Bone marrow (tissue), 2 donors: ENCODE results near the gene GALNT2.

Source experiments
- DNase-seq, 2 donors: peaks; one replicate each; lab custom pipeline; 2025; lab: John Stamatoyannopoulos, UW

The GALNT2 gene

GRCh38 chr1:230262867-230263567 lies 196.0 kb downstream of the GALNT2 start:
- no peak for DNase-seq

DNA sequence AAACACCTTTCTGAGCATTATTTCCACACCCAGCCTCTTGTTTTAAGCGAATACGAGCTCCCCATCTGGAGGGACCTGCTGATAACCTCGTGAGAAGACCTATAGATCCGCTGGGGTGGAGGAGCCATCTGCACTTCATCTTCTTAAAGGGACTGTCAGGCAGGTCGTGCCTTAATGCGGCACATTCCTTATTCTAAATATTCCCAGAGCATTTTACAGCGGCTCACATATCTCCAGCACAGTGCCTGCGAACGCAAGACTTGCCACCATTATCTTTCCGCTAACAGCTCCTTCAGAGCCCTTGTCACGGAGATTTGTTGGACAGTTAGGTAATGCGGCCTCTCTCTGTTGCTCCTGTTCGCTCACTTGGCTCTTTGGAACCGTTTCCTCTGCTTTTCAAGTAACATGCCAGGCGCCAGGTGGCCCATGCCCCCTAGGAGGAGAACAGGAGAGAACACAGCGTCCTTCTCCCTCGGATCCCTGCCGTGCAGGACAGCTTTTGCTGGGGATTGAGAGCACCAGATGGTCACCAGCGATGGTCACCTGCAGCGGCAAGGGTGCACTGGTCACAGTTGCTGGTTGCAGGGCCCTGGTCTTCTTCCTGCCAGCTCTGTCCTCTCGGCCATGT lies 196.6 kb downstream of the GALNT2 start:
- no peak for DNase-seq

DNA sequence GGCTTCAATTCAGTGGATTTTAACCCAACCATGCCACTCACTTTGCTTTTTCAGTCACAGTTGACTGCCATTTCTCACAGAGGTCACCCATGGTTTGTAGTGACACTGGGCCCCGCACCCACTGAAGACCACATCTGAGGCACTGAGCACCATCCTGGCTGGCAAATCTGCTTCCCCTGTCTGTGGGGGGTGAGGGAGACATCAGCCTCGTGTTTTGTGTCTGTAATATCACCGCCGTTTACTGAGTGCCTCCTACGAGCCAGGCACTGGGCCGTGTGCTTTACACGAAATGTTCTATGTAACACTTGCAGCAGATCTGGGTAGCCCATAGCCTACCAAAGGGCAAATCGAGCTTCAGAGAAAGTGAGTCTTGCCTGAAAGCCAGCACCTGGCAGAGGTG lies 197.3 kb downstream of the GALNT2 start:
- no peak for DNase-seq

GRCh38 chr1:230265200-230266115 lies 198.4 kb downstream of the GALNT2 start:
- no peak for DNase-seq

- DNase-seq = no peak
These were observed 199.4 kb downstream of the GALNT2 start for GRCh38 chr1:230266456-230266855.

- DNase-seq = no peak
These were observed 200.5 kb downstream of the GALNT2 start for GRCh38 chr1:230267338-230268065.

DNA sequence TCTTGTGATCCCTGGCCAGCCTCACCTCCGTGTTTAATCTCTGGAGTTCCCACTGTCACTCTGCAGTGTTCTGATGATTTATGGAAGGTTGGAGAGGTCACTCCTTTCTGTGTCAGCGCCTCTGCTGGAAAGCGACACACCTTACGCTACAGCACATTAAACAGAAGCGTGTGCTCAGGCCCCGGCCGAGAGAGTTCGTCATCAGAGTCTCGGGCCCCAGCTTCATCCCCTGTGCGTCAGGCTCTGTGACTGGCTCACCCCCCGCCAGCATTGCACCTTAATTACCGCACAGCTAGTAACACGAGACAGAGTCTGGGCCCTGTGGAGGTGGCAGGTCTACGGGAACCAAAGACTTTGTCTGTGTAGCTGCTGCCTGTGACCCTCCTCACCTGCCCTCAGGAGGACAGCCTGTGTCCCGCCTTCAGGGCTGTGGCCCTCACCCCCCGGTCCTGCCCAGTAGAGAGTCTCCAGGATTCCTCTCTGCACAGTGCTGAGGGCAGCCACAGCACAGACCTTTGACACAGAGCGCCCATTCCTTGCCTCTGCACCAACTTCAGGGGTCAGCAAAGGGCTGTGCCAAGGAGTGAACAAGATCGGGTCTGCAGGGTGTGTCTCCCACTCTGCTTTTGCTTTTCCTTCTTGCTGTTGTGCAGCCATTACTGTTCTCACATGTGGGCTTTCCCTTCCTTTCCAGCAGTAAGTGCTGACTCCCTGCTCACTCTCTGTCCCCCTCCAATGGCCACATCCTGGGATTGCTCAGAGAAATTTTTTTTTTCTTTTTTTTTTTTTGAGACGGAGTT lies 201.5 kb downstream of the GALNT2 start:
- DNase-seq = peak in 1 of 2 donors; percentile 78

- DNase-seq = no peak
These were observed 203.1 kb downstream of the GALNT2 start for GRCh38 chr1:230270185-230270558.

- peak in 1 of 2 donors; percentile 89 for DNase-seq
These were observed 203.7 kb downstream of the GALNT2 start for GRCh38 chr1:230270559-230271281.

GRCh38 chr1:230271300-230272035 lies 204.4 kb downstream of the GALNT2 start:
- DNase-seq = no peak

DNA sequence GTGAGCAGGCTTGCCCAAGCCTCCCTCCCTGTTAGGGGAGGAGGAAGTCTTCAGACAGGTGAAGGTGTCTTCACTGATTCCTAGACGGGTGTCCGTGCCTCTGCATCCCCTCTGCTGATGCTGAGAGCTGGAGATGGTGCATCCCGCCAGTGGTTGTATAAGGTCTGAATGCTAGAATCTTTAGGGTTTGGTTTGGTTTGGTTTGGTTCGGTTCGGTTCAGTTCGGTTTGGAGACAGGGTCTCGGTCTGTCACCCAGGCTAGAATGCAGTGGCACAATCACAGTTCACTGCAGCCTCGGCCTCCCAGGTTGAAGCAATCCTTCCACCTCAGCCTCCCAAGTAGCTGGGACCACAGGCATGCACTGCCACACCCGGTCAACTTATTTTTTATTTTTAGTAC lies 205.5 kb downstream of the GALNT2 start:
- no peak for DNase-seq

DNA sequence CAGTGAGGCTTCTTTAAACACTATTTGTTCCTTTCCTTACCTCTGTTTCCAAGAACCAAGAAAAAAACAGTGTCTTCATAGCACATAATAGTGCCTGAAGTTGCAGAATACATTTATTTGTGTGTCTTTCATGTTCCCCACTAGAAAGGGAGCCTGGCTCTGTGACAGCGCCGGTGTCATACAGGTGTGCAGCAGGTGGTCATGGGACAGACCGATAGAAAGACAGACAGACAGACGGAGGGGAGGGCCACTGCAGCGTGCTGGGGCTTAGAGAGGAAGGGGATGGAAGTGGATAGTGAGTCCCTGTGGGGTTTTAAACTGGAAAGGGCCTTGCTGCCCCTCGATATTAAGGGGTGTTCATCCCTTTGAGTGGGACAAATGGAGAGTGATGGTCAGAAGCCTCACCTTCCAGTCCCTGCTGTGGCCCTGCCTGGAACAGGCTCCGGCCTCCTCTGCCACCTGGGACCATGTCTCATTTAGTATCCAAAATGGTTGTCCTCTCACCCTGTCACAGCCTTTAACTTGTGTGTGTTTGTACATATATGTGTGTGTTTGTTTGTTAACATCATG lies 206.2 kb downstream of the GALNT2 start:
- DNase-seq = no peak

- peak in 1 of 2 donors; percentile 24 for DNase-seq
These were observed 207.2 kb downstream of the GALNT2 start for GRCh38 chr1:230274254-230274653.

- no peak for DNase-seq
These were observed 209.4 kb downstream of the GALNT2 start for GRCh38 chr1:230276401-230276800.

DNA sequence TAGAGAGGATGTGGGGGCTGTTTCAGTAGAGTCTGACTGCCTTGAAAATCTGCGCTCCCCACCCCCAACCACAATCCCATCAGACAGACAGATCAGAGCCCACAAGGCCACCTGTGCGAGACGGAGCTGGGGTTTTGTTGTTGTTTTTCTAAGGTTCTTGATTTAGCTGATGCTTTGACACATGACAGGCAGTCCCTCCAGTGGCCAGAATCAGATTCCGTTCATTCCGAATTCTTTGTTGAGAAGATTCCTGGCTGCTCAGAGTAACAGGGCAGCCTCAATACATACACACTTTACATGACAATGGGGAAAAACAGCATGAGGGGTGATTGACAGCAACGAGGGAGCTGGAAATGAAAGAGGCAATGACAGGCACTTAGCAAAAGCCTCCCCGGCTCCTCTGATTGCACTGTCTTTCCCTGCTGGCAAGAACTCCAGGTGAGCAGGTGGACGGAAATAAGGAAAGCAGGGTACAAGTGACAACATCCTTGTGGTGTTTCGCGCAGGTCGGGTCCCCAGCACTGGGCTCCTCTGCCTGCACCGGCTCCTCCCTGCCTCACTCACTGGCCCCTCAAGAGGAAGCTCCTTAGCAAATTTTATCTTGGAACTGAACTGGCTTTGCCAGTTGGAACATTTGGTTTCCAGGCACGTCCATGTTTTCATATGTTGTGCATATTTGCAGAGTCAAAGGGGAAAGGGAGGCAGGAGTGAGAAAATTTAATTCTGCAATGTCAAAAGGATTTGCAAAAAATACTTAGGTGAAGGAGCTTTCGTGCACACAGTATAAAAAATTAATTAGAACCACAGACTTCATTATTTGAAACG lies 210.4 kb downstream of the GALNT2 start:
- DNase-seq = no peak

DNA sequence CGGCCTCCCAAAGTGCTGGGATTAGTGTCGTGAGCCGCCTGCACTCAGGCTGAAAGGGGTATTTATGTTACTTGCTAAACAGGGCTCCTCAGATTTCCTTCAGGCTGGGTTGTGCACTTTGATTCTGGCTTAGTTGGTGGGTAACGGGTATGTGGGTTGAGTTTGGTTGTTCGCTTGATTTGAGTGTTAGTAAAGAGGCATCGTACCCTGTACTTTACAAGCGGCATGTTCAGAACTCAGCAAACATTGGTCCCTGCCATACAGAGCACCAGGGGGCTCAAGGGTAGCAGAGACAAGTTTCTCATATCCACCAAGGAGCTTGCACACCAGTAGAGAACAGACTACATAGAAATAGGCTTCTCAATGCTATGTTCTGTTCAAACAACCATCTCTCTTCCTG lies 211.3 kb downstream of the GALNT2 start:
- no peak for DNase-seq

DNA sequence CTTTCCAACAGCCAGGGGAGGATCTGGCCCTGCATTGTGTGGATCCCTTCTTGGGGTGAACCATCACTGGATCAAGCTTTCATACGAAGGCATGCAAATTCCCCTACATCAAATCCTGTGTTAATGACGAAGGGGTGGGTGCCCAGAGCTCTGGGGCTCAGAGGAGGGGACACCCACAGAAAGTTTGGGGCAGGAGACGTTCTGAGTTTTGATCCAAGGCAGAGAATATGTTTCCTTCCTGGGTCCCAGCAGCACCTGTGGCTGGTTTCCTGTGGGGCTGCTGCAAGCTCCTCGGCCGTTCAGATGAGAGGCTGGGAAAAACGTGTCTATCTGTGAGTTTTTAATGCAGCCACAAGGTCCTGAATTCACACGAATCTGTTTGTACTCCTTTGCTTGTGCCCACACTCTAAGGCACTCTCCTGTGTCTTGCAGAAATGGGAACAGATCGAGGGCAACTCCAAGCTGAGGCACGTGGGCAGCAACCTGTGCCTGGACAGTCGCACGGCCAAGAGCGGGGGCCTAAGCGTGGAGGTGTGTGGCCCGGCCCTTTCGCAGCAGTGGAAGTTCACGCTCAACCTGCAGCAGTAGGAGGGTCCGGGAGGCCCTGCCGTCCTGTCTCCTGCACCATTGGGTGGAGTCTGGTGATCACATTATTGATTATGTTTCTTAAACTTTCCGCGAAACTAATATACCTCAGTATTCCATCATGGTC lies 212.0 kb downstream of the GALNT2 start:
- DNase-seq = no peak

GRCh38 chr1:230279583-230279945 lies 212.5 kb downstream of the GALNT2 start:
- DNase-seq = no peak
